ENCODE results near the gene SYT14.
"Not testable (repeated sequence)": the region's sequence is repeated elsewhere in the genome, so short reads cannot be mapped to it uniquely, and the experiment has no call there.

SYT14 gene

DNA sequence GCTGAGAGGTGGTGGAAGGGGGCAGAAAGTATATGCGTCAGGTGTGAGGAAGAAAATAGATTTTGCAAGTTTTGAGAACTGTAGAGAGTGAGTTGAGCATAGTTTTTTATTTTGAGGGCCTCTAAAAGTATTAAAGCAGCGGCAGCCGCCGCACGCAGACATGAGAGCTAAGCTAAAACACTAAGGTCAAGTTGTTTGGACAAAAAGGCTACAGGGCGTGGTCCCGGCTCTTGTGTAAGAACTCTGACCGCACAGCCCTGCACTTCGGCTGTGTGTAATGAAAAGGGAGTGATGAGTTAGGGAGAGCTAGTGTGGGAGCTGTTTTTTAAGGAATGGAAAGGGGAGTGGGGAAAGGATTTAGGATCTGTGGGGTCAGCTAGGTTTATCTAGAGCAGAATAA is 174.9 kb downstream of the SYT14 start:
- not testable (repeated sequence) for DNase-seq (ENCODE audit: low read depth in 2 of 2, low spot score in 1 of 2)

DNA sequence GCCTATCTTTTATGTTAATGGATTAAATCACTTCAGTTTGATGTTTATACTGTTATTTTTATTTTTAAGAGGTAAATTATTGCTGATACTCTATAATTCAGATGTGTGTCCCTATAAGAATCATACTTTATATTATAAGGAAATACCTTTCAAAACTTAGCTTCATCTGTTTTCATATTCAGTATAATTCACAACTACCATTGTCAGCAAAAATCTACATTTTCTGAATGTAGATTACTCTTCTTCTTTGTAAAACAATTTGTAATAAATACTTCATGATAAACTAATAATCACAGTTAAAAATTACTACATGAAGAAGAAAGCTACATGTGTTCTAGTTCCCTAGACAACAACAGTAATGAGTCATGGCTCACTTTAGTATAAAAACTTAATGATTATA is 179.2 kb downstream of the SYT14 start:
- no peak for DNase-seq (ENCODE audit: low read depth in 2 of 2, low spot score in 1 of 2)

DNA sequence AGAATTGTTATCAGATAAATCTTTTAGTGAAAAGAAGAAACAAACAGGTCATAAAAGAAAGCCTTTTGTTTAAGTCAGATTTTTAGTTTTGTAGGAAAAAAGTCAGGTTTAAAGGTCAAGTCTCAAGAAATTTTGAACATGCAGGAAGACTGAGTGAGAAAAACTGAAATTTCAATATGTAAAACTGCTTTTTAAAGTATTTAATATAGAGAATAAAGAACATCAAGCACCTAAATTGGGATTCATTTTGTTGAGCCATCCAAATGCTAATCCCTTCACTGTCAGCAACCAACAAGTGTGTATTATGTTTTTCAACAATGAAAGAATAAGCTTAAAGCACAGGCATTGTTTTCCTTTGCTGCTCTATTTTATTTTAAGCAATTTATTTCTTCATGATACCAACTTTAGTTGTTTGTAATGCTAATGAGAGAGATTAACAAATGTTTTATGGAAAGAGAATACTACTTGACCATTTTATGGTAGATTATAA is 179.7 kb downstream of the SYT14 start:
- DNase-seq (ENCODE audit: low read depth in 2 of 2, low spot score in 1 of 2) = no peak

DNA sequence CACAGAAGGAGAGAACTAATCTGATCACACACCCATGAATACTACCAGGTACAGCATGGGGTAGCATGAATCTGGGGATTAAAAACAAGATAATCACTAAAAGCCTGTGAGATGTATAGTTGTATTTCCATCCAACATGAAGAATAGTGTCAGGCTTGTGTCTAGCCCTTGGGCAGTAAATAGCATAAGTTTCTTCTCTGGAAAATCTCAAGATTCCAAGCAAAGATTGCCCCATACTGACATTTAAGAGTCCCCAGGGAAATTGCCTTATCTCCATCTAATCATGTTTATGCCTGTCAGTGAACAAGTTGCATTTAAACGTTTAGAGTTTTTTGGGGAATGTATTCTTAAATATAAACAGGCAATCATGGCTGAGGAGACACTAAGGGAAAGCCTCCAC is 185.4 kb downstream of the SYT14 start:
- DNase-seq (ENCODE audit: low read depth in 2 of 2, low spot score in 1 of 2) = no peak

DNA sequence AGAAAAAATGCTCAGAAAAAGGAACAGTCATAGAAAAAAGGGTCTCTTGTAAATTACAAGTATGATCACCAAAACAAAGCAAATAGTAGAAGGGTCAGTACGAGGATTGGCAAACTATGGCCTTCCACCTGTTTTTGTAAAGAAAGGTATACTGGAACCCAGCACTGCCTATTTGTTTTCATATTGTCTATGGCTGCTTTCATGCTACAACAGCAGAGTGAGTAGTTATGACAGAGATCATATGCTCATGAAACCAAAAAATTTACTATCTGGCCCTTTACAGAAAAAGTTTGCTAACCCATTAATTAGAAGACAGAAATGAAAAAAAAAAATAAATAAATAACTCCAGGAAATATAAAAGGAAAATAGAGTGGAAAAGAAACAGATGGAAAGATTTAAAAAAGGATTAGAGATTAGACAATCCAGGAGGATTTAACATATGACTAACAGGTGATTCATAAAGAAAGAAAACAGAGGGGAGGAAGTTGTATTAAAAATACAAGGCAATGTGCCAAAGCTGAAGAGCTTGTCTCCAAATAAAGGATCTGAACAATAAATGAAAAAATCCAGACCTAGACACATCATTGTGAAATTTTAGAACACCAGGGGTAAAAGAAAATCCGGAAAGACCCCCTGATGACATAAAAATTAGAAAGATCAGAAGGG is 186.0 kb downstream of the SYT14 start:
- no peak for DNase-seq (ENCODE audit: low read depth in 2 of 2, low spot score in 1 of 2)

DNA sequence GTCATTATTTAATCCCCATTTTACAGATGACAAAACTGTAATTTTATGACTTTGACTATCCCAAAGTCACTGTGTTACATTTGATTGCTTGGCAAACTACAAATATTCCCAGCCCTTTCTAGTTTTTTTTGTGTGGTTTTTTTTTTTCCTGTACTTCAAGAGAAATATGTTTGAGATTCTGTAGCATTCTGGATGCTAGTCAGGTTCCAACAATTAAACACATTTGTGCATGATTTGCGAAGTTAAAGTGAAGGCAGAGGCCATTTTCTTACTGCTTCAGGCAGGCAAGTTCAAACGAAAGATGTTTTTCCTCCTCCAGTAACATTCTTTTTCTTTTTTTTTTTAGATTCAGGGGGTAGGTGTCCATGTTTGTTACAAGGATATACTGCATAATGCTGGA is 186.7 kb downstream of the SYT14 start:
- no peak for DNase-seq (ENCODE audit: low read depth in 2 of 2, low spot score in 1 of 2)

DNA sequence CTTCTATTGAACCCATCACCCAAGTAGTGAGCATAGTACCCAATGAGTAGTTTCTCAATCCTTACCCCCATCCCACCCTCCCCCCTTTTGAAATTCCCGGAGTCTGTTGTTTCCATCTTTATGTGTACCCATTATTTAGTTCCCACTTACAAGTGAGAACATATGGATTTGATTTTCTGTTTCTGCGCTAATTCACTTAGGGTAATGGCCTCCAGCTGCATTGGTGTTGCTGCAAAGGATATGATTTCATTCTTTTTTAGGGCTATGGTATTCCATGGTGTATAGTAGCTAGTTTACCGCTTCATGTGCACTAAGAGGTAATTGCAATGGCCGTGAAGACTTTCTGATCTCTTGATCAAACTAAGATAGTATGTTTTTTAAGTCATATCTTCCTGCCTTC is 187.1 kb downstream of the SYT14 start:
- no peak for DNase-seq (ENCODE audit: low read depth in 2 of 2, low spot score in 1 of 2)

DNA sequence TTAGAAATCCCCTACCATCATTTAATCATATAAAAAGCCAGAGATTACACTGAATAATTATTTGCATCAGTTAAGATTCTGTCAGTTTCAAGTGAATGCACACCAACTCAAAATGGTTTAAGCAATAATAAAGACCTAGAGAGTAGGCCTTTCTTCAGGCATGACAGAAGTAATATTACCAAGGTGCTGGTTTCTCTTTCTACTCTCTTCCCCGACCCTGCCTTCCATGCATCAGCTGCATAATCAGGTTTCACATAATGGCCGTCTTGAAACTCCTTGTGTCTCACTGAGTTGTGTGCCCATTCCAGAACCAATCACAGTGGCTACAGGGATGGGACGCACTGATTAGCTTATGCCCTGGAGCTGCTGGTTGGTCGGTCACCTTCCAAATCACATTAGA is 191.1 kb downstream of the SYT14 start:
- no peak for DNase-seq (ENCODE audit: low read depth in 2 of 2, low spot score in 1 of 2)

DNA sequence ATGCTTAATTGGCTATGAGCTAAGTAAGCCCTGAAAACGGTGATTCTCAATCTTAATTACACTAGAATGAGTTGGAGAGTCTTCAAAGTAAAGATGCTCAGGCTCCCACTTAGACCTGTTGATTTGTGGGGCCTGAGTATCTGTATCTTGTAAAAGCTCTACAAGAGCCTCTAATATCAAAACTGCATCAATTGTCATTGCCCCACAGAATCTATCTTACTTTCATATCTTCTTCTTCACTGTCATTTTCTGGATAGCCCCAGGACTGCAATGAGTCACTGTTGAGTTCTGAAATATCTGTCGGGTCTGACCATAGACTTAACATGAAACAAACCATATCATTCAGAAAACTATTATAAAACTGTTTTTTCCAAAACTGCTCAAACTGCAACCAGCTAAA is 191.7 kb downstream of the SYT14 start:
- no peak for DNase-seq (ENCODE audit: low read depth in 2 of 2, low spot score in 1 of 2)

DNA sequence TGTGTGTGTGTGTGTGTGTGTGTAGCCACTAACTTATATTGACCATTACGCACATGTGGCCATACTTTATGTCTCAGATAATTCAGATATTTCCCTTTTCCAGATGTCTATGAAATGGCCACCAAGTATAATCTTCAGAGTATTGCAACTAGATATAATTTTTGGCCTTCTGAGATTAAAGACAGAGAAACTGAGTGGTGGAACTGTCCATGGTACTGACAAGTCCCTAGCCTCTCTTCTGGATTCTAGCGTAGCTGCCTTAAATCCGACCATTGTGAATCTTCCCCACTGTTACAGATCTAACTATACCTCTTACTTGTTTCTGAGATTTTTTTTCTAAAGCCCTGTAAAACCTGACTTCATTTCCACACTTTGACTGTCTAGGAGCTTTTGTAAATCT is 194.6 kb downstream of the SYT14 start:
- no peak for DNase-seq (ENCODE audit: low read depth in 2 of 2, low spot score in 1 of 2)

DNA sequence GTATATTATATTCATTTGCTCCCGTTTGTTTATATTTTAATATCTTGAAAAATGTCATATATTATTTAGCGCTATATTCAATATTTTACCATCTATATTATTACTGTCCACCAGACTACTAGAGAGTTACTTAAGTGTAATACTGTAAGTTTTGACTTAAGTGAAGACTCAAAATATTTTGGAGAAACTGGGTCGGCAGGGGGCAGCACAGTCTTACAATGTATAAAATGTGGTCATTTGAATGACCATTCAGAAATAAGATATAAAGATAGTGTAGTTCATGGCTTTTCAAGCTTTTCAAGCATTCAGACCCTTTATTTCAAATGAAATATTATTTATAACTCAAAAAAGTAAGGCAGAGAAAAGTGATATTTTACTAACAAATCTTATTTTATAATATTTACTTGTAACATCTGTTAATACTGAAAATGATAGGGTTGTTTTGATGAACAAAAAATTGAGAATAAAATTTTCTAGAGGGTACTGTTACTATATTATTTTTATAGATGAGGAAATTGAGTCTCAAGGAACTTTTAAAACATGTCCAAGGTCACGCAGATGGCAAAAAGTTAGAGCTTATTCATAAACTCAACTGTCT is 205.5 kb downstream of the SYT14 start:
- DNase-seq (ENCODE audit: low read depth in 2 of 2, low spot score in 1 of 2) = peak in 1 of 2 donors; percentile 5

DNA sequence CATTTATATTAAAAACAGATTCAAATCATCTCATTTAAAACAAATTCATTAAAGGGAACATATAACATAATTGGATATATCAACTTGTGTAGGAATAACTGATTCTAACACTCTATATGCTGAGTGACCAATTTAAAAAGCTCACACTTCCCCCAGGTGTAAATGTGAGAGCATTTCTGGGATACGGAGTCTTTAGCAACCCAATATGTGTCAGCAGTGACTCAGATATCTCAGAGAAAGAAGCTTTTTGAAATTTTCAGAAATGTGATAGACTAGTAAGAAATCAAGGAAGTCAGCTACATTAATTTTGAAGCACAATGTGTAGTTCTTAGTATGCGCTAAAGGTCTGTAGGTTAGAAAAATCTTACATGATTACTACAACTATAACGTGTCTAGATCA is 206.7 kb downstream of the SYT14 start:
- DNase-seq (ENCODE audit: low read depth in 2 of 2, low spot score in 1 of 2) = no peak

DNA sequence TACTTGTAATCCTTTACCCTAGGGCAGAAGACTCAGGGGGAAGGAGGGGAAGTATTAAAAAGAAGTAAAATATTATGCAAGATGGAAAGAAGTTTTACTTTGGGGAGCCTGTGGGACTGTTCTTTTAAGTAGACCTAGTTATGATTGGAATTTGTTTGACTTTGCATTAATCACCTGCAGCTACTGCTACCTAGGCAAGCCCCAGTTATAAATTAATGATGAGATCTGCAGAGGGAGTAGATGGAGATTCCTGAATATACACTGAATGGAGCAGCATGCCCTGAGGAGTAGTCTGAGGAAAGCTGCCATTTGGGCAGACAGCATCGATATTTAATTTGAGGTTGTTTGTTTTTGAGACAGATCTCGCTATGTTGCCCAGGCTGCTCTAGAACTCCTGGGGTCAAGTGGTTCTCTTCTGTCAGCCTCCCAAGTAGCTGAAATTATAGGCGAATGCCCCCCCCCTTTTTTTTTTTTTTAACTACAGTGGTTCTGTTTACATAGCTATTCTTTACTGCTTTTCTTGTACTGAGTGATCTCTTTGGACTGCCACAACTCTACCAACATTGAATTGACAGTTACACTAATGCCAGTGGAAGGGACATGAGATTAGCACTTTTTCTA is 213.1 kb downstream of the SYT14 start:
- DNase-seq (ENCODE audit: low read depth in 2 of 2, low spot score in 1 of 2) = no peak

DNA sequence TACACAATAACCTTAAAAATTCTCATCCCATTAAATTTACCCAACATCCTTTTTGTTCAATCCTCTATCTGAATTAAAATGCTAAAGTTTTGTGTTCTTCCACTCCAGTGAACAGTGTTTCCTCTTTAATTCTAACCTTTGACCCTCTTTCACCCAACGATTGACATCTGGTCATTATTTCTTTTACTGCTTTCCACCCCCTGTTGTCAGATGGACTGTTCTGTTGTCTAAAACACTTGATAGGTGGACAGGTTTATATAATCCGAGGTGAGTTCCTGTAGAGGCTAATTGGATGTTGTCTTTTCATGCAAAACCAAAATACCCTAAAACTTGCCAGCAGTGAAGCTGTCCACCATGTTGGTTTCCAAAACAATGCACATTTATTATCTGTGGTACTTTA is 221.2 kb downstream of the SYT14 start:
- no peak for DNase-seq (ENCODE audit: low read depth in 2 of 2, low spot score in 1 of 2)

DNA sequence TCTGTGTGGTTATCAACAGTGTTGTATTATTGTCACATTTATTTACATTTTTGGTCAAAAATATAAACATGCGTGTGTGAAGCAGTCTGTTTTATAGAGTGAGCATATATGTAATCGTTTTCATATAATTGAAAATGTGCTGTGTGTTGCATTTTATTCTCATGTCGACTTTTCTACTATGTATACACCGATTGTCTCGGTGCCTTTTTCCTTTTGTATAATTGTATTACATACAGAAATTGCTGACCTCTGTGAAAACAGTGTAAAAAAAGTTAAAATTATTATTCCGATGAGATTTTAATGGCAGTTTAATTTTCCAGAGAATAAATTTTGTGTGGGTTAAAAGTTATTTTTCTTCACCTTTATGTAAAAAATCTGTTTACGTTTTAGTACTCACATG is 232.2 kb downstream of the SYT14 start:
- no peak for DNase-seq (ENCODE audit: low read depth in 2 of 2, low spot score in 1 of 2)

DNA sequence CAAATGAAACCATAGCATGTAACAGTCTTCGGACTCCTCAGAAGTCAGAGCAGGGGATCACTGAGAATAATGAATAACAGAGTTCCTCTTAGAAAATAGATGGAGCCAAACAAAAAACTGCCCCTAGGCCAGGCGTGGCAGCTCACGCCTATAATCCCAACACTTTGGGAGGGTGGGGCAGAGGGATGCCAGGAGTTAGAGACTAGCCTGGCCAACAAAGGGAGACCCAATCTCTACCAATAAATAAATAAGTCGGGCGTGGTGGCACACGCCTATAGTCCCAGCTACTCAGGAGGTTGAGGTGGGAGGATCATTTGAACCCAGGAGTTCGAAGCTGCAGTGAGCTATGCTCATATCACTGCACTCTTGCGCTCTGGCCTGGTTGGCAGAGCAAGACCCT is 236.1 kb downstream of the SYT14 start:
- DNase-seq (ENCODE audit: low read depth in 2 of 2, low spot score in 1 of 2) = no peak

DNA sequence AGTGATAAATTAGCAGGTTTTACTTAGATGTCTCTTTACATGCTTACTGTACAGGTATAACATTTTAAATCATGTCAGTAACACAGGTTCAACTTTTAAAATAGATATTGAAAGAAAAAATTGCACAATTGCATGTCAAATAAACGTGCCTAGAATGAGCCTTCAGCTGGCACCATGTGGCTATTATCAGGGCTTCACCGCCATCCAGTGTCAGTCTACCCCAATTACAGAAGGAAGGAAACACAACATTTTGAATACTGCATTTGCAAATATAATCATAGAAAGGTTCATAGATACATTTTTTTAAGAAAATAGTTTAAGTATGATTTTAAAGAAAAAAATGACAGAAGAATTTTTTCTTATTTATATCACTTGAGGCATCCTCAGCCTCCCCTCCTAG is 247.0 kb downstream of the SYT14 start:
- DNase-seq (ENCODE audit: low read depth in 2 of 2, low spot score in 1 of 2) = no peak

DNA sequence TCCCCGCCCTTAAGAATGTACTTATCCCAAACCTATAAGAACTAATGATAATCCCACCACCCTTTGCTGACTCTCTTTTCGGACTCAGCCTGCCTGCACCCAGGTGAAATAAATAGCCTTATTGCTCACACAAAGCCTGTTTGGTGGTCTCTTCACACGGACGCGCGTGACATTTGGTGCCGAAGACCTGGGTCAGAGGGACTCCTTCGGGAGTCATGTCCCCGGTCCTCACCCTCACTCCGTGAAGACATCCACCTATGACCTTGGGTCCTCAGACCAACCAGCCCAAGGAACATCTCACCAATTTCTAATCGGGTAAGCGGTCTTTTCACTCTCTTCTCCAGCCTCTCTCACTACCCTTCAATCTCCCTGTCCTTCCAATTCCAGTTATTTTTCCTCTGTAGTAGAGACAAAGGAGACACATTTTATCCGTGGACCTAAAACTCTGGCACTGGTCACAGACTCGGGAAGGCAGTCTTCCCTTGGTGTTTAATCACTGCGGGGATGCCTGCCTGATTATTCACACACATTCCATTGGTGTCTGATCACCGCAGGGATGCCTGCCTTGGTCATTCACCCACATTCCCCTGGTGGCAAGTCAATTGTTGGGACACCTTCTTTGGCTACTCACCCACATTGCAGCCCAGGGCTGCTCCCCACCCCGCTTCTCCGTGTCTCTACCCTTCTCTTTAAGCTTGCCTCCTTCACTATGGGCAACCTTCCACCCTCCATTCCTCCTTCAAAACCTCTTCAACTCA is 250.0 kb downstream of the SYT14 start:
- DNase-seq (ENCODE audit: low read depth in 2 of 2, low spot score in 1 of 2) = not testable (repeated sequence)

DNA sequence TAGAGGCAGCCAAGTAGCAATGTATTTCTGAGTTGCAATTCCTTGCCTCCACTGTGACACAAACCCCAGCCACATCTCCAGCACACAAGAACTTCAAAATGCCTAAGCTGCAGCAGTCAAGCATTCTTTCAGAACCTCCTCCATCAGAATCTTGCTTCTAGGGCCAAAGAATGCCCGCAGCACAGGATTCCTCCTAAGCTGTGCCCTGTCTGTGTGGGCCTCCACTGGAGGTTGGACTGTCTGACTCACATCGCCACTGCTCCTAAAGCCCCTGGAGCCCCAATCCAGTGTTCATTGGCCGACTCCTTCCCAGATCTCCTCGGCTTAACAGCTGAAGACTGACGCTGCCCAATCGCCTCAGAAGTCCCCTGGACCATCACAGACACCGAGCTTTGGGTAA is 251.4 kb downstream of the SYT14 start:
- DNase-seq (ENCODE audit: low read depth in 2 of 2, low spot score in 1 of 2) = no peak

DNA sequence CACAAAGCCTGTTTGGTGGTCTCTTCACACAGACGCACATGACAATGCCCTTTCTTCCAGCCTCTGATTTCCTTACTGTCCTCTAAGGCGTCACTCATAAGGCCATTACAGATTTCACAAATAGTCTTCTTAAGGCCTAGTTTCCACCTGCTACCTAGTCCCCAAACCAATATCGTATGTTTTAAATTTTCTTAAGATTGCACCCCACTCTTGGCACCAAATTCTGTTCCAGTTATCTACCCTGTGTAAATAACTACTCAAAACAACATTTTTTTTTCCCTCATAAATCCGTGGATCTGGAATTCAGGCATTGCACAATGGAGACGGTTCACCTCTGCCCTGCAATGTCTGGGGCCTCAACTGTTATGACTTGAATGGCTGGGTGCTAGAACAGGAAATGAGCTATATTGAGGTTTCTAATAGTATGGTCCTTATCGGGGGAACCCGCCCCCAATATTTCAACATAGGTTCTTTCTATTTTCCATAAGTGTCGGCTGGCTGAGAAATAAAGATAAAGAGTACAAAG is 257.7 kb downstream of the SYT14 start:
- DNase-seq (ENCODE audit: low read depth in 2 of 2, low spot score in 1 of 2) = no peak

DNA sequence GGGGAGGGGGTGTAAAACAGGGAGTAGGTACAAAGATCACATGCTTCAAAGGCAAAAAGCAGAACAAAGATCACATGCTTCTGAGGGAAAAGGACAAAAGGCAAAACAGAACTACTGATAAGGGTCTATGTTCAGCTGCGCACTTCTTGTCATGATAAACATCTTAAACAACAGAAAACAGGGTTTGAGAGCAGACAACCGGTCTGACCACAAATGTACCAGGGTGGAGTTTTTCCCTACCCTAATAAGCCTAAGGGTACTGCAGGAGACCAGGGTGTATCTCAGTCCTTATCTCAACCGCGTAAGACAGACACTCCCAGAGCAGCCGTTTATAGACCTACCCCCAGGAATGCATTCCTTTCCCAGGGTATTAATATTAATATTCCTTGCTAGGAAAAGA is 258.2 kb downstream of the SYT14 start:
- DNase-seq (ENCODE audit: low read depth in 2 of 2, low spot score in 1 of 2) = not testable (repeated sequence)

DNA sequence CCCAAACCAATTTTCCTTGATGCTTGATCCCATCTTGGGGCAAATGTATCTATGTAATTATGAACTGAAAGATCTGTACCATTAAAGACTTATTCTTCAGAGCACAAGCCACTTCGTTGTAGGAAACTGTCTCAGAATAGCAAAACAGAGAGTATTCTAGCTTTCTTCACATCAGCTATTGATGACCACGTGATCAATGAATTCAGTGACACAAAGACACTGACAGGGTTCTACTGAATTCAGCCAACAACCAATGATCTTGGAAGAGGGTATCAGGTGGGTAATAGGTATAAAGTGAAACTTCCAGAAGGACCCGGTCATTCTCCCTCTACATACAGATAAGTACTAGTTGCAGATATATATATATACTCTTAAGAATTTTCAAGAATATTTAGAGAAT is 260.8 kb downstream of the SYT14 start:
- DNase-seq (ENCODE audit: low read depth in 2 of 2, low spot score in 1 of 2) = no peak

Data from stimulated activated CD8-positive, alpha-beta memory T cell treated with anti-CD3 and anti-CD28 coated beads, Interleukin-4, amount 100 ng/mL, for 4 hours (primary cell).